Natural killer cell (primary cell): ENCODE data around the gene PRKD3. TPM values are rescaled to one million over a fixed set of nuclear protein-coding genes. Genes with fewer than 3 reads are reported as not detected.

Experiments
- ATAC-seq, 3 donors: fragments of 150-1000 bp in 2 of 3; fragments of 200-7000 bp in 1 of 3; cut with Tn5 transposase; 1 replicate in 1 of 3; 2 replicates in 2 of 3; pipeline ENCODE4 v1.10.0; 2021; ENCODE audit warnings: mild to moderate bottlenecking in 2 of 3, moderate library complexity in 2 of 3
- DNase-seq, 2 donors: peaks; one replicate each; pipeline versions ENCODE4 v3.0.0 to v3.0.0-alpha.2; 2013 to 2021; ENCODE audit warnings: mixed read lengths in 1 of 2
- H3K27ac ChIP-seq: one replicate; pipeline ENCODE4 v1.5.1; 2013; ENCODE audit warnings: mild to moderate bottlenecking, low read length
- H3K27me3 ChIP-seq: one replicate; pipeline ENCODE4 v1.6.1; 2013; ENCODE audit warnings: low read length; ENCODE audit not compliant: control insufficient read depth, insufficient read depth
- H3K36me3 ChIP-seq: one replicate; pipeline ENCODE4 v1.6.1; 2013; ENCODE audit warnings: low read length; ENCODE audit not compliant: control insufficient read depth, insufficient read depth
- H3K4me1 ChIP-seq: one replicate; pipeline ENCODE4 v1.6.1; 2013; ENCODE audit warnings: low read length; ENCODE audit not compliant: control insufficient read depth, insufficient read depth
- H3K4me3 ChIP-seq: one replicate; pipeline ENCODE4 v1.5.1; 2013; ENCODE audit warnings: low read length
- H3K9me3 ChIP-seq: one replicate; pipeline ENCODE4 v1.6.1; 2013; ENCODE audit warnings: low read length; ENCODE audit not compliant: control insufficient read depth, insufficient read depth
- H3K27ac Mint-ChIP-seq, 2 donors: one replicate each; pipeline ENCODE4 v1.8.0; 2022; ENCODE audit warnings: mild to moderate bottlenecking in 2 of 2, mixed read lengths in 2 of 2, moderate library complexity in 1 of 2
- H3K27me3 Mint-ChIP-seq, 2 donors: one replicate each; pipeline ENCODE4 v1.8.0; 2022; ENCODE audit warnings: low read depth in 2 of 2, mixed read lengths in 2 of 2
- H3K36me3 Mint-ChIP-seq: one replicate; pipeline ENCODE4 v1.8.0; 2022; ENCODE audit warnings: mixed read lengths
- H3K4me1 Mint-ChIP-seq, 2 donors: one replicate each; pipeline ENCODE4 v1.8.0; 2022; ENCODE audit warnings: mixed read lengths in 2 of 2
- H3K4me3 Mint-ChIP-seq: one replicate; pipeline ENCODE4 v1.8.0; 2022; ENCODE audit warnings: mild to moderate bottlenecking, moderate library complexity, mixed read lengths
- H3K9me3 Mint-ChIP-seq, 2 donors: one replicate each; pipeline ENCODE4 v1.8.0; 2022; ENCODE audit warnings: mixed read lengths in 2 of 2
- CTCF ChIP-seq: fragments of 200-600 bp; IDR thresholded peaks from one replicate; pipeline ENCODE4 v1.8.0; 2022; ENCODE audit warnings: antibody characterized with exemption
- WGBS: methylation state at CpG from one replicate; pipeline ENCODE4 v1.1.7; 2013; ENCODE audit warnings: missing lambda C conversion rate; ENCODE audit not compliant: insufficient coverage; 5-methylcytosine and 5-hydroxymethylcytosine counted together
- intact Hi-C: fragments of 100-400 bp; cut with micrococcal nuclease; formaldehyde crosslinking; loops from one replicate; pipeline ENCODE4 v1.14.2; 2022
- total RNA-seq, 4 donors: library from RNA; stranded (reverse); fragments of 120-200 nt in 1 of 4; gene quantifications; one replicate each; pipeline versions ENCODE4 v1.2.3 to v1.2.4, GENCODE V29; 2013 to 2022

The PRKD3 gene
- total RNA-seq, 3 donors from 2014 or later (not counting 1 experiment from before 2014, with no cell fraction given) = 64.4 to 76.2 (median 65.1) TPM

- TF ChIP-seq CTCF = no peak
- Histone ChIP-seq H3K9me3 (no peaks in the 10 kb centered on the region), H3K27ac (no peak overlapping the region), H3K27me3 (no peaks in the 10 kb centered on the region), H3K36me3 (peaks cover 50% of the 10 kb centered on the region), H3K4me1 (no peaks in the 10 kb centered on the region), H3K4me3 (no peak overlapping the region)
- WGBS = 75% methylated on average over 1 of the region's 1 CpG
- Mint-ChIP-seq H3K4me3 (no peak overlapping the region), H3K27me3 (no peaks in the 10 kb centered on the region), H3K27ac (no peak overlapping the region), H3K36me3 (peaks cover 10% of the 10 kb centered on the region), H3K9me3 (no peaks in the 10 kb centered on the region), H3K4me1 (peaks cover 0 to 5% of the 10 kb centered on the region in 2 donors)
- intact Hi-C loops = no loop called here
- no peak for ATAC-seq
- DNase-seq = no peak
Measured at GRCh38 chr2:37281916-37282315, 42.7 kb downstream of the PRKD3 start.

- Mint-ChIP-seq H3K36me3 (peaks cover 17% of the 10 kb centered on the region), H3K4me1 (peaks cover 4 to 5% of the 10 kb centered on the region in 2 donors), H3K4me3 (no peak overlapping the region), H3K27me3 (no peaks in the 10 kb centered on the region), H3K9me3 (no peaks in the 10 kb centered on the region), H3K27ac (no peak overlapping the region)
- WGBS = no CpG with 5 or more reads among the region's 2 CpGs
- H3K27ac ChIP-seq = no peak overlapping the region
- H3K27me3 ChIP-seq = no peaks in the 10 kb centered on the region
- TF ChIP-seq CTCF = no peak
- DNase-seq (no peak), ATAC-seq (no peak)
- no peak overlapping the region for H3K4me3 ChIP-seq
- H3K4me1 ChIP-seq = no peaks in the 10 kb centered on the region
- peaks cover 57% of the 10 kb centered on the region for H3K36me3 ChIP-seq
- no peaks in the 10 kb centered on the region for H3K9me3 ChIP-seq
- intact Hi-C loops = no loop called here
Measured at GRCh38 chr2:37276291-37276690, 48.3 kb downstream of the PRKD3 start.

Other genes starting within 250 kb of the PRKD3 start
- gene HEATR5B, start 240.5 kb downstream of the PRKD3 start, total RNA-seq = 10 to 100 TPM; 31.1 to 53.9 (median 39.9) TPM
- 10 to 100 TPM in 1 of 3 donors, 1 to 10 TPM in 2; 6.5 to 18.2 (median 8.6) TPM for gene GPATCH11, start 240.3 kb downstream of the PRKD3 start, total RNA-seq
- 10 to 100 TPM; 29.9 to 47.3 (median 43.9) TPM for gene EIF2AK2, start 167.9 kb downstream of the PRKD3 start, total RNA-seq
- gene SULT6B1, start 136.2 kb downstream of the PRKD3 start, total RNA-seq = not detected
- gene CEBPZOS, start 128.3 kb downstream of the PRKD3 start, total RNA-seq = 10 to 100 TPM; 30.3 to 37.0 (median 30.9) TPM
- gene CEBPZ, start 93.2 kb downstream of the PRKD3 start, total RNA-seq = 10 to 100 TPM; 51.0 to 58.1 (median 54.5) TPM
- 10 to 100 TPM; 13.4 to 24.1 (median 19.7) TPM for gene NDUFAF7, start 93.2 kb downstream of the PRKD3 start, total RNA-seq
- 1 to 10 TPM in 2 of 3 donors, under 1 TPM in 1; 0.38 to 2.1 (median 2.1) TPM for gene QPCT, start 19.8 kb upstream of the PRKD3 start, total RNA-seq